Sigmoid colon (tissue), 4 donors: ENCODE results near the gene PIANP.
"Not testable (repeated sequence)": the region's sequence is repeated elsewhere in the genome, so short reads cannot be mapped to it uniquely, and the experiment has no call there.

Experiments used
- EP300 ChIP-seq, 4 donors: sonication (generic); formaldehyde crosslinking; IDR thresholded peaks; one replicate each; pipeline ENCODE4 v1.6.1; 2017; ENCODE audit warnings: antibody characterized with exemption in 4 of 4
- POLR2A ChIP-seq, 2 donors: fragments of 450-650 bp; IDR thresholded peaks; one replicate each; pipeline ENCODE4 v1.6.1; 2016; ENCODE audit warnings: antibody characterized with exemption in 2 of 2, mild to moderate bottlenecking in 2 of 2, moderate library complexity in 2 of 2
- POLR2AphosphoS5 ChIP-seq, 4 donors: sonication (generic); formaldehyde crosslinking; IDR thresholded peaks; one replicate each; pipeline ENCODE4 v1.6.1; 2017; ENCODE audit warnings: antibody characterized with exemption in 4 of 4
- TF ChIP-seq, protein P1 (sequence below), 4 experiments: fragments of 450-650 bp in 3 of 4; fragments of 200-600 bp in 1 of 4; IDR thresholded peaks; one replicate each; pipeline ENCODE4 v1.5.1; 2016 to 2019; ENCODE audit warnings: antibody characterized with exemption in 4 of 4, mild to moderate bottlenecking in 3 of 4, moderate library complexity in 2 of 4

DNA sequence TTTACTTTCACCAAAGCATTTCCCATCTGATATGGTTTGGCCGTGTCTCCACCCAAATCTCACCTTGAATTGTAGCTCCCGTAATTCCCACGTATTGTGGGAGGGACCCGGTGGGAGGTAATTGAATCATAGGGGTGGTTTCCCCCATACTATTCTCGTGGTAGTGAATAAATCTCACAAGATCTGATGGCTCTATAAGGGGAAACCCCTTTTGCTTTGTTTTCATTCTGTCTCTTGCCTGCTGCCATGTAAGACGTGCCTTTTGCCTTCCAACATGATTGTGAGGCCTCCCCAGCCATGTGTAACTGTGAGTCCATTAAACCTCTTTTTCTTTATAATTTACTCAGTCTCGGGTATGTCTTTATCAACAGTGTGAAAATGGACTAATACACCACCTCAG lies 42.7 kb upstream of the PIANP start:
- TF ChIP-seq, protein P1, sequence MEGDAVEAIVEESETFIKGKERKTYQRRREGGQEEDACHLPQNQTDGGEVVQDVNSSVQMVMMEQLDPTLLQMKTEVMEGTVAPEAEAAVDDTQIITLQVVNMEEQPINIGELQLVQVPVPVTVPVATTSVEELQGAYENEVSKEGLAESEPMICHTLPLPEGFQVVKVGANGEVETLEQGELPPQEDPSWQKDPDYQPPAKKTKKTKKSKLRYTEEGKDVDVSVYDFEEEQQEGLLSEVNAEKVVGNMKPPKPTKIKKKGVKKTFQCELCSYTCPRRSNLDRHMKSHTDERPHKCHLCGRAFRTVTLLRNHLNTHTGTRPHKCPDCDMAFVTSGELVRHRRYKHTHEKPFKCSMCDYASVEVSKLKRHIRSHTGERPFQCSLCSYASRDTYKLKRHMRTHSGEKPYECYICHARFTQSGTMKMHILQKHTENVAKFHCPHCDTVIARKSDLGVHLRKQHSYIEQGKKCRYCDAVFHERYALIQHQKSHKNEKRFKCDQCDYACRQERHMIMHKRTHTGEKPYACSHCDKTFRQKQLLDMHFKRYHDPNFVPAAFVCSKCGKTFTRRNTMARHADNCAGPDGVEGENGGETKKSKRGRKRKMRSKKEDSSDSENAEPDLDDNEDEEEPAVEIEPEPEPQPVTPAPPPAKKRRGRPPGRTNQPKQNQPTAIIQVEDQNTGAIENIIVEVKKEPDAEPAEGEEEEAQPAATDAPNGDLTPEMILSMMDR (IDR thresholded peaks at IDR 0.05), result not testable (repeated sequence)
- TF ChIP-seq POLR2A, EP300, POLR2AphosphoS5 (IDR thresholded peaks at IDR 0.05): not testable (repeated sequence)
